Measurements from ENCODE around the gene RUBCNL. TPM values are rescaled to one million over a fixed set of nuclear protein-coding genes. Genes with fewer than 3 reads are reported as not detected.

Gene RUBCNL
- total and polyA plus RNA-seq, 5 donors: 0.36 to 1.8 (median 1.1) TPM

DNA sequence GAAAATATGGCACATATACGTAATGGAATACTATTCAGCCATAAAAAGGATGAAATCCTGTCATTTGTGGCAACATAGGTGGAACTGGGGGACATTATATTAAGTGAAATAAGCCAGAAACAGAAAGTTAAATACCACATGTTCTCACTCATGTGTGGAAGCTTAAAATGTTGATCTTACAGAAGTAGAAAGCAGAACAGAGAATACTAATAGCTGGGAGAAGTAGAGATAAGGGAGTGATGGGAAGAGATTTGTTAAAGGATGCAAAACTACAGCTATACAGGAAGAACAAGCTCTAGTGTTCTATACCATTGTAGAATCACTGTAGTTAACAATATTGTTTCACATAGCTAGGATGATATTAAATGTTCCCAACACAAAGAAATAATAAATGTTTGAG is 68.1 kb downstream of the RUBCNL start:
- H3K9me3 ChIP-seq (ENCODE audit: control insufficient read depth, low read length): no peaks in the 10 kb centered on the region
- intact Hi-C loops (cut with DNase I): no loop called here
- no peak overlapping the region for H3K27ac ChIP-seq (ENCODE audit: low read length)
- 88% methylated on average over 1 of the region's 1 CpG for WGBS
- H3K4me1 ChIP-seq (ENCODE audit: control insufficient read depth, insufficient read depth, low read length): no peaks in the 10 kb centered on the region
- DNase-seq (no peak), ATAC-seq (no peak)
- no peak overlapping the region for H3K4me3 ChIP-seq (ENCODE audit: low read length)
- H3K27me3 ChIP-seq (ENCODE audit: control insufficient read depth, insufficient read depth): no peaks in the 10 kb centered on the region

DNA sequence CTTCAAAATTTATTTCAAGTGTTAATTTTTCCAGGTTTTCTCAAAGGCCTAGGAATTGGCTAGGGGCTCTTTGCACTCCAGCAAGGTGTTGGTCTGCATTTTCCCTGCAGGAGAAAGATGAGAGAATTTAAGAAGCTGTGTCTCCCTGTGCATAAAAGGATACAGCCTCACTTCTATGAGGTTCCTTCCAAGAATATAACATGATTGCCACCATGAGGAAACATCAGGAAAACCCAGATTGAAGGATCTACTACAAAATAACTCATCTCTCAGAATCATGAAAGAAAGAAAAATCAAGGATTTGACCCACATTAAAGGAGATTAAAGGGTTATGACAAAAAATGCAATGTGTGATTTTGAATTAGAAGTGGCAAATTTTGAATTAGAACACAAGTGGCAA is 69.9 kb downstream of the RUBCNL start:
- Histone ChIP-seq H3K9me3 (ENCODE audit: control insufficient read depth, low read length) (no peaks in the 10 kb centered on the region), H3K27me3 (ENCODE audit: control insufficient read depth, insufficient read depth) (no peaks in the 10 kb centered on the region), H3K4me3 (ENCODE audit: low read length) (no peak overlapping the region), H3K27ac (ENCODE audit: low read length) (no peak overlapping the region), H3K4me1 (ENCODE audit: control insufficient read depth, insufficient read depth, low read length) (no peaks in the 10 kb centered on the region)
- no peak for ATAC-seq
- no peak for DNase-seq
- intact Hi-C loops (cut with DNase I): no loop called here

DNA sequence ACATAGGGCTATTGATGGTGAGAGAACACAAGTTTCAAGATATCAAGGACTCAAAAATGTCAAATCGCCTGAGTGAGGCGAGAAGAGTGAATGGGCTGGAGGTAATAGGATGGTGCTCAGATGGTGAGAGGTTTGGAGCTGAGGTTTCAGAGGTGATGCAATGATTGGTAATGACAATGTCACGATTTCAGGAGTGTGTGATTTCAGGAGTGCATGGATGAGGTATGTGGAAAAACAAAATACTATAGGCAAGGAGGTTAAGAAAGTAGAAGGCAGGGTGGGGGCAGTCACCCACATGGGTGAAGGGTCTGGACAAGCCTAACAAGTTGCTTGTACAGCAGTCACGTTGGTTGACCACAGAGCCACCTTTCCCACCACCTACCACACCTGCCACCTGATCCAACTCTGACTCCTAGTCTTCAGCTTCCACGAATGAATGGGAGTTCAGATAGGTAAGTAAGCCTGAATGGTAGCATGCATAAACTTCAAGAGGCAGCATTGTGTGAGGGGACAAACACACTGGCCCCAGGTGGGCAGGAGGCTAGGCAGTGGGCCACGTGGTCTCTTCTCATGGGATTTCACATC is 71.5 kb downstream of the RUBCNL start:
- Histone ChIP-seq H3K27me3 (ENCODE audit: control insufficient read depth, insufficient read depth) (no peaks in the 10 kb centered on the region), H3K4me3 (ENCODE audit: low read length) (no peak overlapping the region), H3K9me3 (ENCODE audit: control insufficient read depth, low read length) (no peaks in the 10 kb centered on the region), H3K4me1 (ENCODE audit: control insufficient read depth, insufficient read depth, low read length) (no peaks in the 10 kb centered on the region), H3K27ac (ENCODE audit: low read length) (no peak overlapping the region)
- 82% methylated on average over 6 of the region's 6 CpGs for WGBS
- intact Hi-C loops (cut with DNase I): no loop called here
- DNase-seq (no peak), ATAC-seq (no peak)

DNA sequence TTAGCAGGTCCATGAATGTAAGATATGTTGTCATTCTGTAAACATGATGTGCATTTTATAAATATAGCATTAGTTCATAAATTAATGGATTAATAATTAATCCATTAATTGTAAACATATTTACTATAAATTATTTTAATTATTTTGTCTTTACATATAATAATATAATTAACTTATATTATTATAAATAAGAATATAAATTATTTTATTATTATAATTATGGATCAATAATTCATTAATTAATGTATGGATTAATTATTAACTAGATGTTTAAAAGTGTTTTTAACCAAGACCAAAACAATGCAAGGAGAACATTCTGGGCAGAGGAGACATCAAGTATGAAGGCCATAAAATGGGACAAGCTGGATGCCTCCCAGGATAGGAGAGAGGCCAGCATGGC is 72.0 kb downstream of the RUBCNL start:
- intact Hi-C loops (cut with DNase I): no loop called here
- H3K9me3 ChIP-seq (ENCODE audit: control insufficient read depth, low read length): no peaks in the 10 kb centered on the region
- H3K4me3 ChIP-seq (ENCODE audit: low read length): no peak overlapping the region
- H3K27me3 ChIP-seq (ENCODE audit: control insufficient read depth, insufficient read depth): no peaks in the 10 kb centered on the region
- H3K4me1 ChIP-seq (ENCODE audit: control insufficient read depth, insufficient read depth, low read length): no peaks in the 10 kb centered on the region
- no peak for DNase-seq
- H3K27ac ChIP-seq (ENCODE audit: low read length): no peak overlapping the region
- ATAC-seq: no peak

DNA sequence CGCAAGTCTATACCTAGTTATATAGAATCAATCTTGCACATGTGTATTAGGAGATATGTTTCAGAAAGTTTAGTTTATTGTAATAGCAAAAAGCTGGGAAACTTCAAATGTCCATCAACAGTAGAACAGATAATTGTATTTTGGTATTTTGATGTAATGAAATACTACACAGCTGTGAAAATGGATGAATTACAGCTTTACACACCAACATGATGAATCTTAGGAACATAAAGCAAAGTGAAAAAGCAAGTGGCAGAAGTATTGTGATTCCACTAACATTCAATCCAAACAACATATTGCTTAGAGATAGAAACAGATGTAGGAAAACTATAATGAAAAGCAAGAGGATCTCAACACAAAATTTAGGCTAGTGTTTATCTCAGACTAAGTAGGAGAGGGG is 72.5 kb downstream of the RUBCNL start:
- no peak for DNase-seq
- Histone ChIP-seq H3K4me3 (ENCODE audit: low read length) (no peak overlapping the region), H3K4me1 (ENCODE audit: control insufficient read depth, insufficient read depth, low read length) (no peaks in the 10 kb centered on the region), H3K27ac (ENCODE audit: low read length) (no peak overlapping the region), H3K9me3 (ENCODE audit: control insufficient read depth, low read length) (no peaks in the 10 kb centered on the region), H3K27me3 (ENCODE audit: control insufficient read depth, insufficient read depth) (no peaks in the 10 kb centered on the region)
- WGBS: 92% methylated on average over 1 of the region's 1 CpG
- ATAC-seq: no peak
- intact Hi-C loops (cut with DNase I): no loop called here

DNA sequence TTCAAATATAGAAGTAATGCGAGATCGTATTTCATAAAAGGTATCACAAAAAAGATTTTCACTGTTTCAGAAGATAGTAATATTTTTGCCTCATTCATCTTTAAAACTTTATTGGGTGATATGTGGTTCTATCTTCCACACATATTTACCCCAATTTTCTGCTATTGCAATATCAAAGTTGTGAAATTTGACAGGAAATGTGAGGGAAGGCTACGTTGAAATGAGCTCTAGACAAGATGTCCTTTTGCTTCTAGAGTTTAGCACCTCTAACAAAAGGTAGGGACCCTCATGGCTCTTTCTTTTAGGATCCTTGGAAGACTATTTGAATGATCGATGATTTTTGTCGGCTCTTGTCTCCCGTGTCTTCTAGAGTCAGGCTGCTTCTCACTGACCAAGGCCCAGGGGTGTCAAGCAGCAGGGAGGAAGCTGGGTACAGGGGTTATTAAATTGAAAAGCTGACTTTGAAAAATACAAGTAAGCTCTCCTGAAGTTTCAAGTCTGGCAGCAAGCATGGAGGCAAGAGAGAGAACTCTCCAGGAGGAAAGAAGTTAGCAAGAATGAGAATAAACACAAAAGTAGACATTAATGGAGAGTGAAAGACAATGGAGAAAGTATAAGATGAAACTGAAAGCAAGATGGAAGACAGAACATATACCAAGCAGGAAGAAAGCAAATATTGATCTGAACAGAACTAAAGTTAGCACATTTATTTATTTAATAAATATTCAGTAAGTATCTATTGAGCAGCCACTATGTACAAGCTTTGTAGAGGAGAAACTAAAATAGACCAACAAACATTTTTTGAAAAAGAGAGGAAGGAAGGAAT is 73.4 kb downstream of the RUBCNL start:
- Histone ChIP-seq H3K27me3 (ENCODE audit: control insufficient read depth, insufficient read depth) (peaks cover under 1% of the 10 kb centered on the region), H3K4me3 (ENCODE audit: low read length) (no peak overlapping the region), H3K27ac (ENCODE audit: low read length) (no peak overlapping the region), H3K9me3 (ENCODE audit: control insufficient read depth, low read length) (no peaks in the 10 kb centered on the region), H3K4me1 (ENCODE audit: control insufficient read depth, insufficient read depth, low read length) (no peaks in the 10 kb centered on the region)
- intact Hi-C loops (cut with DNase I): no loop called here
- WGBS: 87% methylated on average over 6 of the region's 6 CpGs
- no peak for ATAC-seq
- no peak for DNase-seq

DNA sequence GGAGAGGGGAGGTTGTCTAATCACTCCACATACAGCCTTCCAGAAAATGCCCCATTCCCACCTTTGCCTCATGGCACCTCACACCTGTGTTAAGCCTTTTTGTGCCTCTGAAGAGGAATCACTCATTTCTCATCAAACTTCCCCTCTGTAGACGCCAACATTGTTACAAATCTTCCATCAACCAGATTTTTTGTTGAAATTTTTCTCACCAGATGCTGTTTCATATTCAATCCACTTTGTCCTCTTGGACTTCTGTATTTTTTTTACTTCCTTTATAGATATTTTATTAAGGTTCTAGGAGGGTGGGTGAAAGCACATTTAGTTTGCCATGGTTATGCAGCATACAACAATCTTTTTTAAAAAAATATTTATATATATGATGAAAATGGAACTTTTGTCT is 74.0 kb downstream of the RUBCNL start:
- no peak for ATAC-seq
- Histone ChIP-seq H3K4me1 (ENCODE audit: control insufficient read depth, insufficient read depth, low read length) (no peaks in the 10 kb centered on the region), H3K4me3 (ENCODE audit: low read length) (no peak overlapping the region), H3K27me3 (ENCODE audit: control insufficient read depth, insufficient read depth) (peaks cover 2% of the 10 kb centered on the region), H3K27ac (ENCODE audit: low read length) (no peak overlapping the region), H3K9me3 (ENCODE audit: control insufficient read depth, low read length) (no peaks in the 10 kb centered on the region)
- DNase-seq: no peak
- 53% methylated on average over 1 of the region's 1 CpG for WGBS
- intact Hi-C loops (cut with DNase I): no loop called here

DNA sequence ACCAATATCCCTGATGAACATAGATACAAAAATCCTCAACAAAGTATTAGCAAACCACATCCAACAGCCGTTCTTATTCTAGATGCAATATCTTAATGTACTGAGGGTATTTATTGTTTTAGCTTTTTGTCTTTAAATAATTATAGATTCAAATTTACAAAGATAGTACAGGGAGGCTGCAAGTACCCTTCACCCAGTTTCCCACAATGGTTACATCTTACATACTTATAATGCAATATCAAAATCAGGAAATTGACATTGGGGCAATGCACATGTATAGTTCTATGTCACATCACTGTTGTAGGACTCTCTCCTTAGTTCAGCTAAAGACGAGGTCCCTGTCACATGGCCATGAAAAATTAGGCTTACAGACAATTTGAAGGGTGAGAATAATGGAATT is 75.8 kb downstream of the RUBCNL start:
- DNase-seq: no peak
- no peaks in the 10 kb centered on the region for H3K4me1 ChIP-seq (ENCODE audit: control insufficient read depth, insufficient read depth, low read length)
- no peaks in the 10 kb centered on the region for H3K9me3 ChIP-seq (ENCODE audit: control insufficient read depth, low read length)
- ATAC-seq: no peak
- 87% methylated on average over 2 of the region's 2 CpGs for WGBS
- intact Hi-C loops (cut with DNase I): no loop called here
- H3K27me3 ChIP-seq (ENCODE audit: control insufficient read depth, insufficient read depth): peaks cover 2% of the 10 kb centered on the region
- no peak overlapping the region for H3K4me3 ChIP-seq (ENCODE audit: low read length)
- H3K27ac ChIP-seq (ENCODE audit: low read length): no peak overlapping the region

DNA sequence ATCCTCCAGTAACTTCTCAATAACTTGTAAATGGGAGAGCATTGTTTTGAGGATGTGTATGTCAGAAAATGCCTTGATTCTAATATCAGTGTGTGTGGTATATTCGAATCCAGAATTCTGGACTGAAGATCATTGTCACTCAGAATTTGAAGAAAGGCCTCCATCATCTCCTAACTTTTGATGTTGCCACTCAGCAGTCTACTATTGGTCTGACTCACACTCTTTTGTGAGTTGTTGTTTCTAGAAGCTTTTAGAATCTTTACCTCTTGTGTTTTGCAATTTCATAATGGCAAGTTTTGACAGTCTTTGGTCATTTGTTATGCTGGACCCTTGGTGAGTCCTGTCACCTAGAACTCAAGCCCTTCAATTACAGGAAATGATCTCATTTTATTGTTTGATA is 77.0 kb downstream of the RUBCNL start:
- intact Hi-C loops (cut with DNase I): no loop called here
- WGBS: 64% methylated on average over 1 of the region's 1 CpG
- Histone ChIP-seq H3K9me3 (ENCODE audit: control insufficient read depth, low read length) (no peaks in the 10 kb centered on the region), H3K27me3 (ENCODE audit: control insufficient read depth, insufficient read depth) (peaks cover 2% of the 10 kb centered on the region), H3K27ac (ENCODE audit: low read length) (no peak overlapping the region), H3K4me3 (ENCODE audit: low read length) (no peak overlapping the region), H3K4me1 (ENCODE audit: control insufficient read depth, insufficient read depth, low read length) (no peaks in the 10 kb centered on the region)
- no peak for ATAC-seq
- DNase-seq: no peak

DNA sequence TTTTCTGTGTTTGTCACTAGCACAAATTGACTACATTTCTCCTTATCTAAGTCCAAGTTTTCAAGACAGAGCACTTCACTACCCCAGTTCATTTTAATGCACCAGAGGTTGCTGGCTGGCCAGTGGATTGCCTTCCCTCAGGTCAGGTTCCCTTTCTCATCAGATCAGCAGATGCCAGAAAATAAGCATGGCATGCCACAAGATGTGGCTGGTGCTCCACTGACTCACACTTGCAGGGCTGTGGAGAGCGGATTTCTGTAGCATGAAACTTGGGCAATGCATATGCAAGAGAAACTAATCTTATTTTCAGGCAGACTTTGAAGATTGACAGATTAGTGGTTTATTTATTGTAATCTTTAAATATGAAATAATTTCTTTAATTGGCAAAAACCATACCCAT is 79.5 kb downstream of the RUBCNL start:
- no peaks in the 10 kb centered on the region for H3K9me3 ChIP-seq (ENCODE audit: control insufficient read depth, low read length)
- no peak overlapping the region for H3K4me3 ChIP-seq (ENCODE audit: low read length)
- no peaks in the 10 kb centered on the region for H3K4me1 ChIP-seq (ENCODE audit: control insufficient read depth, insufficient read depth, low read length)
- H3K27ac ChIP-seq (ENCODE audit: low read length): no peak overlapping the region
- DNase-seq: no peak
- 88% methylated on average over 1 of the region's 1 CpG for WGBS
- ATAC-seq: no peak
- intact Hi-C loops (cut with DNase I): no loop called here
- peaks cover 2% of the 10 kb centered on the region for H3K27me3 ChIP-seq (ENCODE audit: control insufficient read depth, insufficient read depth)

DNA sequence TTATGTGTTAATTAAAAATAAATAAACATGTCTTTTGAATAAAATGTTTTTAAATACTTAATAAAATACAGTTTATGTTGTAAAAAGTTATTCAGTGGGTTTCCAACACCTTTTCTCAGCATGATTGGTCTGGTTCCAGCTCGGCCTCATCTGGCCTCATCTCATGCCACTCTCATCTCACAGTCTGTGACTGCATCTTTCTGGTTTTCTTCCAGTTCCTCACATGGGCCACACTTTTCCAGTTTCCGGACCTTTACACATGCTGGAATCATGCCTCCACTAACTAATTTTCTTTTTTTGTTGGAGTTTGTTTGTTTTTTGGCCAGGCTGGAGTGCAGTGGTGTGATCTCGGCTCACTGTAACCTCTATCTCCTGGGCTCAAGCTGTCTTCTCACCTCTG is 82.5 kb downstream of the RUBCNL start:
- ATAC-seq (no peak), DNase-seq (no peak)
- WGBS: 81% methylated on average over 3 of the region's 3 CpGs
- no peak overlapping the region for H3K27ac ChIP-seq (ENCODE audit: low read length)
- H3K27me3 ChIP-seq (ENCODE audit: control insufficient read depth, insufficient read depth): peaks cover 2% of the 10 kb centered on the region
- no peaks in the 10 kb centered on the region for H3K4me1 ChIP-seq (ENCODE audit: control insufficient read depth, insufficient read depth, low read length)
- no peak overlapping the region for H3K4me3 ChIP-seq (ENCODE audit: low read length)
- H3K9me3 ChIP-seq (ENCODE audit: control insufficient read depth, low read length): no peaks in the 10 kb centered on the region
- intact Hi-C loops (cut with DNase I): no loop called here

Data from right cardiac atrium (tissue), 5 donors.